HG02623 (cell line): ENCODE measurements around the gene HOXA4.

Experiments used
- ATAC-seq: cut with Tn5 transposase; IDR thresholded peaks from one replicate; pipeline ENCODE4 v1.9.1; 2021; ENCODE audit warnings: moderate library complexity; ENCODE audit not compliant: unreplicated experiment

The HOXA4 gene

GRCh38 chr7:27169658-27170425 is 39.3 kb upstream of the HOXA4 start:
- no peak for ATAC-seq

- ATAC-seq = no peak
Measured at GRCh38 chr7:27168265-27168947, 37.8 kb upstream of the HOXA4 start.

- ATAC-seq = no peak
Measured at GRCh38 chr7:27167916-27168264, 37.3 kb upstream of the HOXA4 start.

GRCh38 chr7:27166531-27167505 is 36.3 kb upstream of the HOXA4 start:
- ATAC-seq = no peak

GRCh38 chr7:27165996-27166530 is 35.5 kb upstream of the HOXA4 start:
- ATAC-seq = no peak

- ATAC-seq = no peak
Measured at GRCh38 chr7:27165089-27165995, 34.8 kb upstream of the HOXA4 start, which contains the start of gene HOXA9. Gene HOXA9 (minus strand): TSS chr7:27165537. CDS start chr7:27165457, 80 bp downstream.

- ATAC-seq = no peak
Measured at GRCh38 chr7:27164367-27165088, 34.0 kb upstream of the HOXA4 start.

GRCh38 chr7:27164045-27164366 is 33.4 kb upstream of the HOXA4 start:
- no peak for ATAC-seq

- no peak for ATAC-seq
Measured at GRCh38 chr7:27163288-27164044, 32.9 kb upstream of the HOXA4 start.

GRCh38 chr7:27162561-27163287 is 32.2 kb upstream of the HOXA4 start:
- ATAC-seq = no peak

- no peak for ATAC-seq
Measured at GRCh38 chr7:27161721-27162560, 31.4 kb upstream of the HOXA4 start.

GRCh38 chr7:27161214-27161720 is 30.7 kb upstream of the HOXA4 start:
- ATAC-seq = no peak

GRCh38 chr7:27160546-27161213 is 30.1 kb upstream of the HOXA4 start:
- peak; percentile 49 for ATAC-seq

- no peak for ATAC-seq
Measured at GRCh38 chr7:27160145-27160545, 29.6 kb upstream of the HOXA4 start.

GRCh38 chr7:27159266-27160144 is 28.9 kb upstream of the HOXA4 start:
- ATAC-seq = no peak
